ENCODE results near the gene ARID3A.
"Not testable (repeated sequence)": the region's sequence is repeated elsewhere in the genome, so short reads cannot be mapped to it uniquely, and the experiment has no call there.

Gene ARID3A
- total RNA-seq, result 8.7 to 11.7 reads per million in 2 donors

- peak; percentile 51 to 87 (median 66) for DNase-seq
Observed at GRCh38 chr19:925526-926322, at the start of gene ARID3A. TSS of gene ARID3A (plus strand) at chr19:926035. CDS start at chr19:929529, 3,494 bp downstream.

GRCh38 chr19:876089-876488, 49.7 kb upstream of the ARID3A start:
- DNase-seq, result no peak

- DNase-seq, result no peak
Observed at GRCh38 chr19:876780-877314, 49.0 kb upstream of the ARID3A start.

- not testable (repeated sequence) for DNase-seq
Observed at GRCh38 chr19:877992-878660, 47.7 kb upstream of the ARID3A start.

GRCh38 chr19:878751-879561, 46.9 kb upstream of the ARID3A start:
- not testable (repeated sequence) for DNase-seq

- no peak for DNase-seq
Observed at GRCh38 chr19:879711-880438, 46.0 kb upstream of the ARID3A start.

- no peak for DNase-seq
Observed at GRCh38 chr19:881385-882071, 44.3 kb upstream of the ARID3A start.

GRCh38 chr19:882871-883497, 42.9 kb upstream of the ARID3A start:
- DNase-seq, result no peak

- DNase-seq, result no peak
Observed at GRCh38 chr19:883661-884211, 42.1 kb upstream of the ARID3A start.

- DNase-seq, result no peak
Observed at GRCh38 chr19:884420-885211, 41.2 kb upstream of the ARID3A start.

GRCh38 chr19:885536-886224, 40.2 kb upstream of the ARID3A start:
- DNase-seq, result no peak

GRCh38 chr19:887072-887471, 38.8 kb upstream of the ARID3A start:
- DNase-seq, result no peak

GRCh38 chr19:887599-887998, 38.2 kb upstream of the ARID3A start:
- no peak for DNase-seq

- DNase-seq, result peak in 2 of 5 experiments; percentile 63 to 90
Observed at GRCh38 chr19:888581-889385, 37.1 kb upstream of the ARID3A start.

GRCh38 chr19:889662-890295, 36.1 kb upstream of the ARID3A start:
- DNase-seq, result no peak

- no peak for DNase-seq
Observed at GRCh38 chr19:890831-891230, 35.0 kb upstream of the ARID3A start.

GRCh38 chr19:891421-892200, 34.2 kb upstream of the ARID3A start:
- not testable (repeated sequence) for DNase-seq
